Suppressor macrophage treated with lipopolysaccharide for 1 hour (primary cell): ENCODE measurements around the gene GPS1.

Source experiments
- DNase-seq, 3 donors: peaks; one replicate each; pipeline ENCODE4 v3.0.0-alpha.2; 2020 to 2022

The GPS1 gene

DNA sequence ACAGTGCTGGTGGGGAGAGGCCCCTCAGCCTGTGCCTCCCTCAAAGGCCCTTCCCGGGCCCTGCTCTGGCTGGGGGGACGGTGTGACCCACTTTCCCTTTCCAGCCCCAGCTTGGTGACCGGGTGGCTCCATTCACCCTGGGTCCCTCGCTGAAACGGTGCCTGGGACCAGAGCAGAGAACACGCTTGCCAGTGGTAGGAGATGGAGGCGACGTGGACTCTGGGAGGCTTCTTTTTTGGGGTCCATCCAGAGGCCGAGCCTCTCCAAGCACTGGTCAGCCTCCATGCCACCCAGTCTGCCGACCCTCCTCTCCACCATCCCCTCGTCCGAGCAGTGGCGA is 36.8 kb upstream of the GPS1 start:
- DNase-seq: no peak

DNA sequence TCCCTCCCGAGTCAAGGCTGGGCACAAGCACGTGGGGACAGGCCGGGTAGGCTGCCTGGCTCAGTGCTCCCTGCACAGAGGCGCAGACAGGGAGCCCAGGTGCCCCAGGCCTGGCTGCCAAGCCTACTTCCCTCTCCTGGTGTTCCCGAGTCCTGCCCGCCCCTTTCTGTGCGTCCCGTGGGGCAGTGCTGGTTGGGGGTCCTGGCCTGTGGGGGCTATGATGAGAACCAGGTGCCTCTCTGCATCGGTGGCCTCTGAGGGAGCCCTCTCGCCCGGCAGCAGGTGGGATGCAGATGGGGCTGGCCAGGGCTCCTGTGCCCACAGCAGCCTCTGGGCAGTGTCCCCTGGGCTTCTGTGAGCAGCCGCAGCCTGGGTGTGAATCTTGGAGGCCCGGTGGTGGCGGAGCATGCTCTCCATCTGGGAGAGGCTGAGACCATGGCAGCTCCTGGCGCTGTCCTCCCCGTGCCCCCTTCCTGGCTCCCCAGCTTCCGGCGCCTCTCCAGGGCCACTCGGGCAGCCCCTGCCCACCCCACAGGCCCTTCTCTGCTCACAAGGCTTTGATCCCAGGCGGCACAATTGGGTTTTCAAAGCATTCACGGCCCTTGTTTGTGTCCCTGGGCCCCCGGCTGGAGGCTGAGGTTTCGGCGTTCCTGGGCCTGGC is 36.3 kb upstream of the GPS1 start:
- no peak for DNase-seq

DNA sequence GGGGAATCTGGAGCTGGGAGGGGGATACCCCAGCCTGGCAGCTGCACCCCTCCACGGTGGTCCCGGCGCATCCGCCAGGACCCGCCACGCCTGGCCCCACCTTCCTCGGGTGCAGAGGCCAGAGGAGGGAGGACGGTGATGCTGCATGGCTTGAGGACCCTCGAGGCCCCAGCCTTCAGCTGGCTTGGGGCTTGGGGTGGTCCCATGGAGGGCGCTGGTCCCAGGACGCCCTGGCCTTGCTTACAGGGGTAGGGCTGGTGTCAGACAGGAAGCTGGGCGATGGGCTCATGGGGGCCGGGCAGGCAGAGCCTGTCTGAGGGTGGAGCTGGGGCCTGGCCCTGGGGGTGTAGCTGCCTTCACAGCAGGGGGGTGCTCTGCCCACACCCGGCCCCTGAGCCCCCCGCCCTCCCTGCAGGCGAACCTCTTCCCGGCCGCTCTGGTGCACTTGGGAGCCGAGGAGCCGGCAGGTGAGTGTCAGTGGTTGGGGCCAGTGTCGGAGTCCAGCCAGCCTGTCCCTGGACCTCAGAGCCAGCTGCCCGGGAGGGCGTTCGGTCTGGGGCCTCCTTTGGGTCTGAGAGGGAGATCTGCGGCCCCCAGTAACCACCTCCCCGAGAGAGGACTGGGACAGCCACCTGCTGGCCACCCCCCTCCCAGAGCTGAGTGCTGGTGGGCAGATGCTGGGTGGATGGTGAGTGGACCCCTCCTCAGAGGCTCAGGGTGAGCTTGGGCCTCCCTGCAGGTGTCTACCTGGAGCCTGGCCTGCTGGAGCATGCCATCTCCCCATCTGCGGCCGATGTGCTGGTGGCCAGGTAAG is 35.4 kb upstream of the GPS1 start:
- no peak for DNase-seq

DNA sequence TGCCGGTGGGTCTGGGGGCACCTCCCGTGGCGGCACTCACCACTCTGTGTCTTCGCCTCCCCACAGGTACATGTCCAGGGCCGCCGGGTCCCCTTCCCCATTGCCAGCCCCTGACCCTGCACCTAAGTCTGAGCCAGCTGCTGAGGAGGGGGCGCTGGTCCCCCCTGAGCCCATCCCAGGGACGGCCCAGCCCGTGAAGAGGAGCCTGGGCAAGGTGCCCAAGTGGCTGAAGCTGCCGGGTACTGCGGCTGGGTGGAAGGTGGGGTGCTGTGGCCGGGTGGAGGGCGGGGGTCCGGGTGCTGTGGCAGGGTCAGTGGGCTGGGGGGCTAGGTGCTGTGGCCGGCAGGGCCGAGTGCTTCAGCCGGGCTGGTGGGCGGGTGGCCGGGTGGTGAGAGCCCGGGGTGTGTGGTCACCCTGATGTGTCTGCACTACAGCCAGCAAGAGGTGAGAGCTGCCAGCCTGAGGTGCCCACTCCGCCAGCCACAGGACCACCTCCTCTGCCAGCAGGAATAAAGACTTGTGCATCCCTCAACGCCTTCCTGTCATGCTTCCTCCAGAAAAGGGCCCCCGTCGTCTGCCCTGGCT is 34.7 kb upstream of the GPS1 start:
- no peak for DNase-seq

DNA sequence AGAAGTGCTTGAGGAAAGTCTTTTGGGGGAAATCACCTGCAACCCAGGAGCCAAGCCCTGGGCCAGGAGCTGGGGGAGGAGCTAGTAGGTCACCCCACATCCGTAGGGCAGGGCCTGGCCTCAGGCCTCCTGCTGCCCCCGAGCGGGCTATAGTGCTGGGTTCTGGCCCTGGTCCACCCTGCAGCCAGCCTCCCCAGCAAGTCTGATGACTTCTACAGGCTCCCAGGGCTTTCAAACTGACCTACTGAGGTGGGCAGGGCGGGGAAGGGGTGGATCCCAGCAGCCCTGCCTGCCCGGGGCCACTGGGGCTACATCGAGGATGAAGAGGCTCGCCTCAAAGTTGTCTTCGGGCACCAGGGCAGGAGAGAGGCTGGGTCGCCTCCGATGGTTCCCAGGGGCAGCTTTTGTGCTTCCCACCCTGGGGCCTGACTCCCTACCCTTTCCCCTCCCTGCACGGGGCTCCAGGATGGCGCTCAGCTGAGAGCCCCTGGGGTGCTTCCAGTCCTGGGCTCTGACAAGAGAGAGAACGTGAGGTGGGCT is 34.0 kb upstream of the GPS1 start:
- DNase-seq: no peak

DNA sequence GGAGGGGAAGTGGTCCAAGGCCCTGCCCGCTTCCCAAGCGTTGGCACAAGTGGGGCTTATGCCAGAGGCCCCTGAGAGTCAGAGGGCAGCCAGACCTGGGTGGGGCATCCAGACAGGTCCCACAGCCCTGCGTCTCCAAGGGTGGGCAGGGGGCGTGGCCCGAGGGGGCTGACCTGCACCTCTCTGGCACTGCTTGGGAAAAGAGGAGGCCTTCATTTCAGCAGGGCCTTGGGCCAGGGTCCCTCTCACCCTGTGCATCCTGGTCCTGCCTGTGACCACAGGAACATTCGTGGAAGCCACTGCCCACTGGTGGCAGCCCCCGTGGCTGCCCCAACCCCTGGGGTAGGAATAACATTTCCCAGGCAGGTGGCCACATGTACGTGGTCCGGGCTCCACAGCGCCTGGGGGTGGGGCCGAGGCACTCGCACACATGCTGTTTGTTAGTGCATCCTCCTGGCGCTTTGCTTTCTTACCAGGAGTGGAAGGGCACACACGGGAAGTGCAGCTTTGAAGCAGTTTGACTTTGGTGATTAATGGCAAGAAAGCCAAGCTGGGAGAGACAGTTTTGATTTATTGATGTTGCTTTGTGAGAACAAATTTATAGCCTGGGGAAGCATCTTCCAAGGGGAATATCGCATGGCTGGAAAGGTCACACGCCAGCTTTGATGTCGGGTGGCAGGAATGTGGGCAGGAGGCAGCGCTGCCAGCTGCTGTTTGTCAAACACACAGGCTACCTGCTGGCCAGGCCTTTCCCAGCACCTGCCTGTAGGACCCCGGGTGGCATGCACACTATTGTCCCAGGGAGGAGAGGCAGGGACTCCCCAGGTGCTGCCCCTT is 33.3 kb upstream of the GPS1 start:
- no peak for DNase-seq

DNA sequence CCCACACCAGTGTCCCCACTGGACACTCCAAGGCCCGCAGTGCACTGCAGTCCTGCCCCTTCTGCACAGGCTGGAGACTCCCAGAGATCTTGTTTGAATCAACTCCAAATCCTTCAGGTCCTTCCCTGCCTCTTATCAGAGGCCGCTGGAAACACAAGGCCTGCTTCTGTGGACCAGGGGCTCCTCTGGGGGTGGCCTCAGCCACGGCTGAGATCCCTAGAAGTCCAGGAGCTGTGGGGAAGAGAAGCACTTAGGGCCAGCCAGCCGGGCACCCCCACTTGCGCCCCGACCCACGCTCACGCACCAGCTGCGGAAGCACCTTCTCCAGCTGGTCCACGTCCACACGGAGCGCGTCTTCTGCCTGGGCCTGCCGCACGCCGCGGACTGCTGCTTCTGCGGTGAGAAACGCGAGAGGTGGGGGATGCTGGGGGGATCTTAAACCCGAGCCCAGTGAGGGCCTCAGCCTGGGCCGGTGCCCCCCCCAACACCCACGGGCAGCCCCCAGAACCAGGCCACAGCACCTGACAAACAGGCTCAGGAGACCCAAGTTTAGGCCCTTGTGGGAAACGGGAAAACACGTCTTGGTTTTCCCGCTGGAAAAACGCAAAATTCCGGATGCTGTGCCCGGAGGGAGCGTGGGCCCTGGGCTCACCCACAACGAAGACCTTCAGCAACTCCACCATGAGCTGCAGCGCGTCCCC is 32.6 kb upstream of the GPS1 start:
- no peak for DNase-seq

DNA sequence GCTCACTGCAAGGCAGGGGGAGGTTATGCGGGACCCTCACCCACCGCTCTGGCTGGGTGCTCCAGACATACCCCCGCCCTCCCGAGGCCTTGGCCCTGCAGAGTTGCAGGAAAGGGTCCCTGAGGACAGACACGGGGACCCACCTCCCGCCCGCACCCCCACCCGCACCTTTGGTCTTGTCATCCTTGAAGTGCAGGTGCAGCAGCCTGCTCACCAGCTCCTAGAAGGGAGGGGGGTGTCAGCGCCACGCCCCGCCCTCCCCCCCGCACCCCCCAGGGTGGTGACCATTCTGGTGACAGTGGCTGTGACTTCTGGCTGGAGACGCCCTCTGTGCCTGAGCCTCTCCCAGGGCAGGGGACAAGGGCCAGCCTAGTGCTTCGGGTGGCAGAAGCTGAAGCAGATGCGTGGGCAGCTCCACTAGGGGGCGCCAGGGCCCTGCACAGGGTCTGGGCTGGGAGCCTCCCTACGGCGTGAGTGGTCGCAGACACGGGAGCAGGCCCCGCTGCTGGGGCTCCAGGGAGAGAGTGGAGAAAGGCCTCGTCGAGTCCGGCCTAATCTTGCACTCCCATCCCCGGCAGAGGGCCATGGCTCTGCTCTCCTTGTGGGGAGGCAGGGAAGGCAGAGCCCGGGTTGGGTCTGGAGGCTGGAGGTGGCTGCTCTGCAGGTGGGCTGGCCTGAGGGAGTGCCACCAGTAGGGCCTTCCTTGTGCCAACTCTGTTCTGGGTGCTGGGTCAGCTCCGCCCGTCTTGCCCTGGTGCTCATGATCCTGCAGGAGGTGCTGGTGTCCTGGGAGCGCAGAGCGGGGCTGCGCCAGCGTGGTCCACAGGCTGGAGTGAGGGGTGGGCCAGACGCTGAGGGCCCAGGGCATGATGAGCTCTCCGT is 31.8 kb upstream of the GPS1 start:
- peak; percentile 69 to 89 (median 73) for DNase-seq

DNA sequence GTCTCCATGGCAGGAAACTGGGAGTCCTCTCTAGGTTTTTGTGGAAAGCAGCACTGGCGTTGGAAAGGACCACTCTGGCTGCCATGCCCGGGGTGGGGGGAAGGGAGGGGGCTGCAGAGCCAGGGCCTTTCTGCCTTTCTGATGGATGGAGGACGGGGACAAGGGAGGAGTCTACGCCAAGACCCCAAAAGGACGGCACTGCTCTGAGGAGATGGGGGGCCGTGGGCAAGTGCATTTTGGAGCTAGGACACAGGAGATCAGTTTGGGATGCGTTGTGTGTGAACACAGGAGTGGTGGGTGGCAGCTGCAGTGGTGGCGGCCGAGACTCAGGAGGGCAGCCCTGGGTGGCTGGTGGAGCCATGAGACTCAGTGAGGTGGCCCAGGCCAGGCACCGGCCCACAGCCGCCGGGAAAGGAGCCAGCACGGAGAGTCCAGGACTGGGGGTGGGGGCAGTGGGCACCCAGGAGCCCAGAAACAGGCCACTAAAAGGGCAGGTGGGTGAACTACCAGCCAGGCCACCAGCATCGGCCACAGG is 31.1 kb upstream of the GPS1 start:
- no peak for DNase-seq

DNA sequence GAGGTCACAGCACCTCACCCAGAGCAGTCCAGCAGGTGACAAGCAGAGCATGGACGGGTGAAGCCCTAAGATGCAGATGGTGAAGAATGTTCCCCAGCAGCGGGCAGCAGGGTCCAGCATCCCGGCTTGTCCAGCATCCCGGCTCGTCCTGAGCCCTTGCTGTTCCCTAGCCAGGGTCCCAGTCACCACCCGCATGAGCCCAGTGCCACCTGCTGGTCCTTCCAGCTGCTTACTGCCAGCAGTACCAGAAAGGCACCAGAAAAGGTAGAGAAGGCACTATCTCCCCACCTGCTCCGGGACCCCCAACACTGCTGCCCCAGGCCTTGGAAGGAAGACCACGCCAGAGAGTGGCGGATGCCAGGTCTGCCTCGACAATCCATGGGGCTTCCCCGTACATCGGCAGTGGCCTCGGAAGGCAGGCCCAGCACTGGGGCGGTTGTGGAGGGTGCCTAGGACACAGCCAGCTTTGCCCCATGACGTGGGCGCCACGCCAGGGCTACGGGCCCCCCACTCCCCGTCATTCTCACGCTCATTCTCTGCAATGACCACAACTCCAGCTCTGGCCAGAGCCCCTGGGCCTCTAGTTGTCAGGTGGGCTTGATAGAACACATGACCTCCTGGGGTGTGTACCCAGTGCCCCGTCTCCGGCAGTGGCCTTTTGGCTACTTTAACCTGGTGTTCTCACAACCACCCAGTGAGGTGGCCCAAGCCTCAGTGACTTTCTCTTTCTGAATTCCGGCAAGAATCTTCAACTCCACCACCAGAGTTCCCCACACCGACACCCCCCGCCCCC is 30.4 kb upstream of the GPS1 start:
- peak; percentile 71 to 82 (median 74) for DNase-seq

DNA sequence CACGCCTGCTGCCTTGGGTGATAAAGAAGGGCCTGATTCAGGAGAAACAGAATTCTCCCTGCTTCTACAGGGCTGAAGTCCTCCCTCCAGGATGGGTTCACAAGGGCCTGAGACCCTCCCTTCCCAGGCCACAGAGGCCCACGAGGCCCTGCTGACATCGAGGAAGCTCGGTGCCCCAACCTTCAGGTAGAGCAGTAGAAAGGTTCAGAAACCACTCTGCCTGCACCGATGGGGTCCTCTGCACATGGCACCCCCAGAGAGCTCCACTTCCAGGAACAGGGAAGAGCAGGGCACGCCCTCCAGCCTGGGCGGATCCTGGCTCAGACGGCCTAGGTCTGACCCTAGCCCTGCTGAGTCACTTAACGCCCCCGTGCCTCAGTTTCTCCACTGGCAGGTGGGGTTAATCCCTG is 29.8 kb upstream of the GPS1 start:
- no peak for DNase-seq

DNA sequence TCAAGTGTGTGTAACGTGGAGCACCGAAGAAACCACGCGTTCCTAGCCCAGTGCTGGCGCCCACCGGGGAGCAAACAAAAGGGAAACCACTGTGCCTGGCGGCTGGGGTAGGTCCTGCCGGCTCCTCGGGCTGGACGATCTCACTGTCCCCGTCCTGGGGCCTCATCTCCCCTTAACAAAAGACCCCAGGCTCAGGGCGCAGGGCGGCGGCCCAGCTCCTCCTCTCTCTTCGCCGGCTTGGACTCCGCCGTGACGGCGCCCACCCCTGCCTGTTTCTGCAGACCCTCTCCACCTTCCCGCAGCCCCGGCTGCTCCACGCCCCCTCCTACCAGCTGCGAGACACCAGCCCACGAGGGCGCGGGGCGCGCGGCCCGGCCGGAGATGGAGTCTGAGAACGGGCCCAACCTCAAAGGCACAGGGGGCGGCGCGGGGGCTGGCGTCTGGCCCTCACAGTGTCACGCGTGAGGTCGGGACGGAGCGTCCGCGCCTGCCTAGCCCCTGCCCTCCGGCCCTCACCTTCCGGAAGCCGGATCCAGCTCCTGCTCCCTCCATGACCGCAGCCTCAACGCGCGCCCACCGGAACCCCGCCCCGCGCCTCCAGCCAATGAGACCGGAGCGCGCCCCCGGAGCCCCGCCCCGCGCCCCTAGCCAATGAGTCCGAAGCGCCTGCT is 29.3 kb upstream of the GPS1 start, which contains the start of gene CENPX:
CENPX (minus strand) TSS at position 569 of the 671 bp plus-strand sequence; CDS start at position 552, 17 bp downstream.
- peak in 1 of 3 donors; percentile 27 for DNase-seq

DNA sequence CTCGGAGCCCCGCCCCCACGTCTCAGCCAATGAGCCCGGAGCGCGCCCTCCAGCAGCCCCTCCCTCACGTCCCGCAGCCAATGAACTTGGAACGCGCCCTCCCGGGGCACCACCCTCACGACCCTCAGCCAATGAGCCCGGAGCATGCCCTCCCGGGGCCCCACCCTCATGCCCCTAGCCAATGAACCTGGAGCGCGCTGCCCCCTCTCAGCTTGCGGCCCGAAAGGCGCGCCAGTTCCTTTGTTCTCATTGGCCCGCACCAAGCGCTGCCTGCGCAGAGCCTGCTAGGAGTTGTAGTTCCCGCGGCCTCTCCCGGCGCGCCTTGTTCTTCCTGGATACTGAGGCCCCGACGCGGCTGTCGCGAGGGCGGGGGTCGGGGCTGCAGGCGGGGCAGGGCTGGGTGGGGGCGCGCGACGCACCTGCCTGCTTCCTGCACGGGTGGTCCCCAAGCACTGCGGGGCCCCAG is 28.7 kb upstream of the GPS1 start, which contains the start of gene LRRC45:
LRRC45 (plus strand) TSS at position 325 of the 466 bp plus-strand sequence. CDS start 339 bp downstream, outside the sequence.
- peak; percentile 100 for DNase-seq

DNA sequence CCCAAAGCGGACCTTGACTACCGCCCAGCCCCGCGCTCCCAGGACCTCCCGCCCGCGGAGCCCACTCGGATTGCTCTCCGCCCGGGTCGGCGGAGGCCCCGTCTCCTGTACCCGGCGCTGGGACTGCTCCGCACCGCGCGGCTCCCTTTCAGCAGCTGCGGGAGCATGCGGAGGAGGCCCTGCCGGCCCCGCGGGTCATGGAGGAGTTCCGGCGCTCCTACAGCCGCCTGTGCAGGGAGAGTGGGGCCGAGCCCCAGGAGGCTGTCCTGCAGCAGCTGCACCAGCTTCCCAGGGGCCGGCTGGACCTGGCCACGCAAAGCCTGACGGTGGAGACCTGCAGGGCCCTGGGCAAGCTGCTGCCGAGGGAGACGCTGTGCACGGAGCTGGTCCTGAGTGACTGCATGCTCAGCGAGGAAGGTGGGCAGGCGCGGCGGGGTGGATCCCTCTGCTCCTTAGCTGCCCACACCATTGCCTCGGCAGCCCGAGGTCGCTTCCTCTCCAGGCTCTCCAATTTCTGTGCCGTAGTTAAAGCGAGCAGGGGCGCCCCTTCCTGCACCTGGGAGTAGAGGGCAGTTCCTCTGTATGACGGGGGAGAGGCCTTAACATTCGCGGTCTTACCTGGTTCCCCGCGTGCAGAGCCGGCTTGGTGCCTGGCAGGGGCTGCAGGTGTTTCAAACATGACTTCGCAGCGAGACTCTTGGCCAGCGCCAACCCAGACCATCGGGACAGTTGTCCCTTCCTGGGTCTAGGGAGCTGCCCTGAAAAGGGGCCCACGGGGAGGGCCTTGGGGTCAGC is 28.1 kb upstream of the GPS1 start:
- peak; percentile 34 to 59 (median 43) for DNase-seq

DNA sequence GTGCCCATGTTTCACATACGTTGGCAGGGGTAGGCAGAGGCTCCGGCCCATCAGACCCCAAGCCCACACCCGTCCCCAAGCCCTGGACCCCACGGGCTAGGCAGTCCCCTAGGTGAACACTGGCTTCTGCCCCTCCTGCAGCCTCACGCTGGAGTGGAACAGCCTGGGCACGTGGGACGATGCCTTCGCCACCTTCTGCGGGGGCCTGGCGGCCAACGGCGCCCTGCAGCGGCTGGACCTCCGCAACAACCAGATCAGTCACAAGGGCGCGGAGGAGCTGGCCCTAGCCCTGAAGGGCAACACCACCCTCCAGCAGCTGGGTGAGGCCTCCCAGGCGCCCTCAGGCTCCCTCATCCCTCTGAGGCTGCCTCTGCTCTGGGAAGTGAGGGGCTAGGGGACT is 26.8 kb upstream of the GPS1 start:
- DNase-seq: no peak

DNA sequence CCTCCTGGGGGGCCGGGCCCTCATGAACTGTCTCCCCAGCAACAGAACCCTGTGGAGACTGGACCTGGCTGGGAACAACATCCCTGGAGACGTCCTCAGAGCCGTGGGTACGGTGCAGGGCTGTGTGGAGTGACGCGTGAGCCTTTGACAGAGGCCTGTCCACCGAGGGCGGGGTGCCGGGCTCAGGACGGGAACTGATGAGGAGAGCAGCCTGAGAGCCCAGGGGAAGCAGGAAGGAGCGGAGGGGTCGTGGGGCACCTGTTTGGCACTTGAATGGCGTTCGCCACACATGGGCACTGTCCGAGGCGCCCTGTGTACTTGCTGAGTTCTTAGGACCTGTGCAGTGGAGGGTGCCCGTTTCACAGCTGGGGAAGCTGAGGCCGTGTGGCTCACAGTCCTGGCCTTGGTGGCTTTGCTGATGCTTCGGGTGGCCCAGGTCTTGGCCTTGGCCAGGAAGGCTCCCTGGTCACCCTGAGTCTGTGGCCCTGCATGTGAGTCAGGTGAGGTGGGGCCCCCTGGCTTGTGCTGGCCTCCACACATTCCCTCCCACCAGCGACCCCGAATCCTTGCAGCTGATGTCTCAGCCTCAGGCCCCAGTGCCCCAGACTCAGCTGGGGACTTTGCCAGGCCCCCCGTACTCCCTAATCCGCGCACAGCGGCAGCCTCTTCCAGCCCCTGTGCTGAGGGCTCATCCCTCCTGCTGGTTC is 26.1 kb upstream of the GPS1 start:
- no peak for DNase-seq

DNA sequence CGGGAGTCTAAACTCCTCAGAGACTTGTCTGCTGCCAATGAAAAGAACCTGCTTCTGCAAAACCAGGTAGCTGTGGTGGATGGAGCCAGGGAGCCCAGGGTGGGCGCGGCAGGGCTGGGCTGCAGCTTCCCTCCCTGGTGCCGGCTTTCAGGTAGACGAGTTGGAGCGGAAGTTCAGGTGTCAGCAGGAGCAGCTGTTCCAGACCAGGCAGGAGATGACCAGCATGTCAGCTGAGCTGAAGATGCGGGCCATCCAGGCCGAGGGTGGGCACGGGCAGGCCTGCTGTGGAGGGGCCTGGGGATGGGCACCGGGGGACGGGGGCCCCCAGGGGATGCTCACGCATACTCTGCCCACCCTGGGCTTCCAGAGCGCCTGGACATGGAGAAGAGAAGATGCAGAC is 23.5 kb upstream of the GPS1 start:
- no peak for DNase-seq

DNA sequence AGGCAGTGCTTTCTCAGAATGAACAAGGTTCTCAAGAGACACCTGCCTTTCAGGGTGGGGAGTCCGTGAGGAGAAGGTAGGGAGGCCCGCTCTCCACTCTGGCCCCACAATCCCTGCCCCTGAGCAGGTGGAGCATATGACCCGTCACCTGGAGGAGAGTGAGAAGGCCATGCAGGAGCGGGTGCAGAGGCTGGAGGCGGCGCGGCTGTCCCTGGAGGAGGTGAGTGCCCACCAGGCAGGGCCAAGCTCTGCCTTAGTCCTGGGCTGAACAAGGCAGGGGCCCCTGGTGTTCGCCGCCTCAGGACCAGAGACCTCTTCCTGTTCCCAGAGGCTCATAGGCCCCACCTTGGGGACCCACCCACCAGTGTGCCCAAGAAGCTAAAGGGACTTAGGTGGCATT is 22.7 kb upstream of the GPS1 start:
- no peak for DNase-seq
